Esophagus squamous epithelium (tissue), 4 donors: Measurements from ENCODE around the gene UBE2J2.

Experiments
- POLR2A ChIP-seq, 4 donors: fragments of 450-650 bp; IDR thresholded peaks; one replicate each; pipeline ENCODE4 v1.6.1; 2017; ENCODE audit warnings: antibody characterized with exemption in 4 of 4, mild to moderate bottlenecking in 4 of 4, moderate library complexity in 3 of 4
- TF ChIP-seq, protein P1 (sequence below), 6 experiments: fragments of 450-650 bp in 4 of 6; fragments of 200-600 bp in 2 of 6; sonication (generic) in 2 of 6; IDR thresholded peaks; one replicate each; pipeline ENCODE4 v1.5.1; 2016 to 2019; ENCODE audit warnings: antibody characterized with exemption in 6 of 6, mild to moderate bottlenecking in 4 of 6, moderate library complexity in 4 of 6

DNA sequence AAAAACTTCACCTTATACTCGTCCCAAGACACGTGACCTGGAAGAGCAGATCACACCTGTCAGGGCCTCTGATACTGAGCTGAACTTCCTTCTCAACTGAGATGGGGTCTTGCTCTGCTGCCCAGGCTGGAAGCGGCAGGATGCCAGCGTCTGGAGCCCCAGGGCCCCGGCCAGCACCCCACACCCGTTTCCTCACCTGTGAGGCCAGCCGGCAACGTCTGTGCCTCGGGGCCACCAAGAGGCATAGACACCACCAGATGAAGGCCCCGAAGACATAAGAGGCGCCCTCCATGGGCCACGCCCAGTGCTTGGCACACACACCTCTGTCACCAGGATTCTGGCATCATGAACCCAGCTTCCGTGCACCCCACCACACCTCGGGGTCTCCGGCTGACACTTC lies 50.3 kb downstream of the UBE2J2 start:
- TF ChIP-seq, protein P1, sequence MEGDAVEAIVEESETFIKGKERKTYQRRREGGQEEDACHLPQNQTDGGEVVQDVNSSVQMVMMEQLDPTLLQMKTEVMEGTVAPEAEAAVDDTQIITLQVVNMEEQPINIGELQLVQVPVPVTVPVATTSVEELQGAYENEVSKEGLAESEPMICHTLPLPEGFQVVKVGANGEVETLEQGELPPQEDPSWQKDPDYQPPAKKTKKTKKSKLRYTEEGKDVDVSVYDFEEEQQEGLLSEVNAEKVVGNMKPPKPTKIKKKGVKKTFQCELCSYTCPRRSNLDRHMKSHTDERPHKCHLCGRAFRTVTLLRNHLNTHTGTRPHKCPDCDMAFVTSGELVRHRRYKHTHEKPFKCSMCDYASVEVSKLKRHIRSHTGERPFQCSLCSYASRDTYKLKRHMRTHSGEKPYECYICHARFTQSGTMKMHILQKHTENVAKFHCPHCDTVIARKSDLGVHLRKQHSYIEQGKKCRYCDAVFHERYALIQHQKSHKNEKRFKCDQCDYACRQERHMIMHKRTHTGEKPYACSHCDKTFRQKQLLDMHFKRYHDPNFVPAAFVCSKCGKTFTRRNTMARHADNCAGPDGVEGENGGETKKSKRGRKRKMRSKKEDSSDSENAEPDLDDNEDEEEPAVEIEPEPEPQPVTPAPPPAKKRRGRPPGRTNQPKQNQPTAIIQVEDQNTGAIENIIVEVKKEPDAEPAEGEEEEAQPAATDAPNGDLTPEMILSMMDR (IDR thresholded peaks at IDR 0.05) = no peak
- no peak for TF ChIP-seq POLR2A (IDR thresholded peaks at IDR 0.05)
